ENCODE data around the gene NETO2.
"Not testable (repeated sequence)": the region's sequence is repeated elsewhere in the genome, so short reads cannot be mapped to it uniquely, and the experiment has no call there.

Gene NETO2

GRCh38 chr16:47109361-47109760 is 34.4 kb downstream of the NETO2 start:
- H3K4me1 ChIP-seq (ENCODE audit: control insufficient read depth, insufficient read depth, low read length): no peaks in the 10 kb centered on the region
- CTCF ChIA-PET: interaction anchor here (0.7 to 1.3 kb wide), 3 partner anchors 8 to 32 kb away, joined by 3 to 4 read pairs (median 3); no protein-coding TSS in a partner anchor
- H3K9me3 ChIP-seq (ENCODE audit: control insufficient read depth, insufficient read depth, low read depth, low read length): no peaks in the 10 kb centered on the region
- TF ChIP-seq ZNF292 (tag by site-specific recombination; IDR thresholded peaks at IDR 0.05; ENCODE audit: borderline replicate concordance, low read depth): no peak
- peaks cover 0 to 56% of the 10 kb centered on the region in 2 experiments; a peak in 2 of 3 replicates for H3K36me3 ChIP-seq (ENCODE audit: control insufficient read depth in 2 of 2, insufficient read depth in 1 of 2, low read length in 2 of 2)
- H3K4me3 ChIP-seq (ENCODE audit: low read depth, low read length): no peak overlapping the region
- H3K27ac ChIP-seq (ENCODE audit: extremely low read depth, low read depth, low read length): no peak overlapping the region
- POLR2A ChIA-PET: no interaction called here

- TF ChIP-seq ZNF580 (tag by site-specific recombination; IDR thresholded peaks at IDR 0.05): peak; percentile 85
- TF ChIP-seq ZNF146 (tag by site-specific recombination; IDR thresholded peaks at IDR 0.05): peak; percentile 89
- CTCF ChIA-PET: interaction anchor here (1.6 kb wide), 1 partner anchor 39 kb away, joined by 3 read pairs; no protein-coding TSS in a partner anchor
- peaks cover 0 to 44% of the 10 kb centered on the region in 2 experiments; a peak in 2 of 3 replicates for H3K36me3 ChIP-seq (ENCODE audit: control insufficient read depth in 2 of 2, insufficient read depth in 1 of 2, low read length in 2 of 2)
- H3K4me3 ChIP-seq (ENCODE audit: low read depth, low read length); H3K27ac ChIP-seq (ENCODE audit: extremely low read depth, low read depth, low read length); POLR2A ChIA-PET; H3K9me3 ChIP-seq (ENCODE audit: control insufficient read depth, insufficient read depth, low read depth, low read length); H3K4me1 ChIP-seq (ENCODE audit: control insufficient read depth, insufficient read depth, low read length): not testable (repeated sequence)
Observed at GRCh38 chr16:47102921-47103320, 40.8 kb downstream of the NETO2 start.

- CTCF ChIA-PET: interaction anchor here (0.5 kb wide), 1 partner anchor 225 kb away, joined by 3 read pairs; no protein-coding TSS in a partner anchor
- H3K27ac ChIP-seq (ENCODE audit: extremely low read depth, low read depth, low read length); H3K4me3 ChIP-seq (ENCODE audit: low read depth, low read length); POLR2A ChIA-PET; H3K9me3 ChIP-seq (ENCODE audit: control insufficient read depth, insufficient read depth, low read depth, low read length); H3K4me1 ChIP-seq (ENCODE audit: control insufficient read depth, insufficient read depth, low read length): not testable (repeated sequence)
- peaks cover 0 to 21% of the 10 kb centered on the region in 2 experiments; a peak in 2 of 3 replicates for H3K36me3 ChIP-seq (ENCODE audit: control insufficient read depth in 2 of 2, insufficient read depth in 1 of 2, low read length in 2 of 2)
Observed at GRCh38 chr16:47097154-47097553, 46.6 kb downstream of the NETO2 start.

GRCh38 chr16:47096297-47096696 is 47.4 kb downstream of the NETO2 start:
- H3K9me3 ChIP-seq (ENCODE audit: control insufficient read depth, insufficient read depth, low read depth, low read length): no peaks in the 10 kb centered on the region
- H3K36me3 ChIP-seq (ENCODE audit: control insufficient read depth in 2 of 2, insufficient read depth in 1 of 2, low read length in 2 of 2): peaks cover 0 to 23% of the 10 kb centered on the region in 2 experiments; a peak in 2 of 3 replicates
- H3K4me3 ChIP-seq (ENCODE audit: low read depth, low read length): no peak overlapping the region
- no peak overlapping the region for H3K27ac ChIP-seq (ENCODE audit: extremely low read depth, low read depth, low read length)
- POLR2A ChIA-PET: no interaction called here
- TF ChIP-seq ZNF521 (tag by site-specific recombination; IDR thresholded peaks at IDR 0.05) (no peak), YY2 (tag by site-specific recombination; IDR thresholded peaks at IDR 0.05) (no peak), TCF7L2 (IDR thresholded peaks at IDR 0.05; ENCODE audit: borderline replicate concordance, low read depth, low read length) (no peak), ZNF626 (tag by site-specific recombination; IDR thresholded peaks at IDR 0.05) (no peak), ZNF621 (tag by site-specific recombination; IDR thresholded peaks at IDR 0.05) (no peak), ZNF280C (tag by site-specific recombination; IDR thresholded peaks at IDR 0.05) (no peak), ZBTB11 (tag by site-specific recombination; conservative IDR thresholded peaks at IDR 0.05; ENCODE audit: low read depth) (no peak), ZNF837 (tag by site-specific recombination; IDR thresholded peaks at IDR 0.05) (no peak), ZNF510 (tag by site-specific recombination; IDR thresholded peaks at IDR 0.05; ENCODE audit: insufficient replicate concordance) (no peak), ZNF19 (tag by site-specific recombination; IDR thresholded peaks at IDR 0.05; ENCODE audit: low read depth) (no peak), ZBTB17 (tag by site-specific recombination; IDR thresholded peaks at IDR 0.05) (no peak), GFI1B (tag by site-specific recombination; IDR thresholded peaks at IDR 0.05) (no peak), ZNF623 (tag by site-specific recombination; IDR thresholded peaks at IDR 0.05) (no peak)
- CTCF ChIA-PET: no interaction called here
- H3K4me1 ChIP-seq (ENCODE audit: control insufficient read depth, insufficient read depth, low read length): no peaks in the 10 kb centered on the region
